Muscle of leg (tissue), 11 donors: Measurements from ENCODE around the gene BTBD2. TPM values are rescaled to one million over a fixed set of nuclear protein-coding genes. Genes with fewer than 3 reads are reported as not detected.

ENCODE experiments used
- DNase-seq: peaks from one replicate; pipeline ENCODE4 v3.0.0; 2013
- H3K27ac ChIP-seq: one replicate; pipeline ENCODE4 v1.5.1; 2013; ENCODE audit warnings: mild to moderate bottlenecking, low read length, control low read depth
- H3K27me3 ChIP-seq: one replicate; pipeline ENCODE4 v1.6.1; 2013; ENCODE audit warnings: low read length; ENCODE audit not compliant: control insufficient read depth, insufficient read depth
- H3K36me3 ChIP-seq: one replicate; pipeline ENCODE4 v1.6.1; 2013; ENCODE audit warnings: low read length; ENCODE audit not compliant: control insufficient read depth, insufficient read depth
- H3K4me1 ChIP-seq: one replicate; pipeline ENCODE4 v1.6.1; 2013; ENCODE audit warnings: low read length; ENCODE audit not compliant: control insufficient read depth, insufficient read depth
- H3K4me3 ChIP-seq: one replicate; pipeline ENCODE4 v1.5.1; 2013; ENCODE audit warnings: low read length, control low read depth
- H3K9me3 ChIP-seq: replicated peaks from 2 replicates; pipeline ENCODE4 v1.6.1; 2013; ENCODE audit warnings: low read depth, low read length; ENCODE audit not compliant: control insufficient read depth
- WGBS: methylation state at CpG from one replicate; pipeline ENCODE4 v1.1.5; 2013; ENCODE audit warnings: missing lambda C conversion rate; ENCODE audit not compliant: insufficient coverage; 5-methylcytosine and 5-hydroxymethylcytosine counted together
- polyA plus RNA-seq, 8 donors: library from polyadenylated mRNA; unstranded; fragments of 120-200 nt; gene quantifications; one replicate each; pipeline versions ENCODE4 v1.2.1 to v1.2.3, GENCODE V29; 2013; ENCODE audit warnings: inconsistent platforms in 1 of 8, low replicate concordance in 1 of 8; ENCODE audit not compliant: insufficient read length in 8 of 8, insufficient read depth in 1 of 8
- total RNA-seq: library from RNA; stranded (reverse); fragments of 120-200 nt; gene quantifications from one replicate; pipeline ENCODE4 v1.2.4, GENCODE V29; 2013

BTBD2 gene
- total and polyA plus RNA-seq, 9 donors, result 28.6 to 87.5 (median 74.0) TPM

GRCh38 chr19:2045501-2046045 is 30.1 kb upstream of the BTBD2 start:
- no peaks in the 10 kb centered on the region for H3K9me3 ChIP-seq
- H3K4me3 ChIP-seq, result no peak overlapping the region
- H3K4me1 ChIP-seq, result peaks cover 83% of the 10 kb centered on the region
- H3K36me3 ChIP-seq, result peaks cover 67% of the 10 kb centered on the region
- H3K27me3 ChIP-seq, result no peaks in the 10 kb centered on the region
- no peak for DNase-seq
- 64% methylated on average over 14 of the region's 14 CpGs for WGBS
- H3K27ac ChIP-seq, result no peak overlapping the region

GRCh38 chr19:2044709-2045500 is 29.4 kb upstream of the BTBD2 start:
- H3K27ac ChIP-seq, result no peak overlapping the region
- no peaks in the 10 kb centered on the region for H3K9me3 ChIP-seq
- no peaks in the 10 kb centered on the region for H3K27me3 ChIP-seq
- no peak for DNase-seq
- WGBS, result 76% methylated on average over 18 of the region's 18 CpGs
- peaks cover 74% of the 10 kb centered on the region for H3K36me3 ChIP-seq
- H3K4me1 ChIP-seq, result peaks cover 87% of the 10 kb centered on the region
- no peak overlapping the region for H3K4me3 ChIP-seq

- Histone ChIP-seq H3K4me3 (no peak overlapping the region), H3K27me3 (no peaks in the 10 kb centered on the region), H3K27ac (peak overlapping the region; percentile 35), H3K9me3 (no peaks in the 10 kb centered on the region), H3K4me1 (peaks cover 87% of the 10 kb centered on the region), H3K36me3 (peaks cover 78% of the 10 kb centered on the region)
- DNase-seq, result peak; percentile 12
- 92% methylated on average over 9 of the region's 11 CpGs for WGBS
Observed at GRCh38 chr19:2043961-2044708, 28.6 kb upstream of the BTBD2 start.

- Histone ChIP-seq H3K4me1 (peaks cover 85% of the 10 kb centered on the region), H3K27ac (peak overlapping the region; percentile 29), H3K36me3 (peaks cover 78% of the 10 kb centered on the region), H3K9me3 (no peaks in the 10 kb centered on the region), H3K27me3 (no peaks in the 10 kb centered on the region), H3K4me3 (no peak overlapping the region)
- WGBS, result 79% methylated on average over 9 of the region's 9 CpGs
- peak; percentile 11 for DNase-seq
Observed at GRCh38 chr19:2043251-2043641, 27.7 kb upstream of the BTBD2 start.

- Histone ChIP-seq H3K36me3 (peaks cover 78% of the 10 kb centered on the region), H3K27ac (peak overlapping the region; percentile 90), H3K9me3 (no peaks in the 10 kb centered on the region), H3K4me1 (peaks cover 82% of the 10 kb centered on the region), H3K27me3 (no peaks in the 10 kb centered on the region), H3K4me3 (peak overlapping the region; percentile 47)
- 41% methylated on average over 17 of the region's 29 CpGs for WGBS
- peak; percentile 17 for DNase-seq
Observed at GRCh38 chr19:2042485-2043250, 27.2 kb upstream of the BTBD2 start.

- peak; percentile 97 for DNase-seq
- no peaks in the 10 kb centered on the region for H3K27me3 ChIP-seq
- H3K4me1 ChIP-seq, result peaks cover 76% of the 10 kb centered on the region
- H3K36me3 ChIP-seq, result peaks cover 73% of the 10 kb centered on the region
- no peaks in the 10 kb centered on the region for H3K9me3 ChIP-seq
- WGBS, result 15% methylated on average over 77 of the region's 77 CpGs
- H3K27ac ChIP-seq, result peak overlapping the region; percentile 92
- H3K4me3 ChIP-seq, result peak overlapping the region; percentile 47
Observed at GRCh38 chr19:2041683-2042484, 26.4 kb upstream of the BTBD2 start.

- H3K9me3 ChIP-seq, result no peaks in the 10 kb centered on the region
- peak overlapping the region; percentile 92 for H3K27ac ChIP-seq
- peak overlapping the region; percentile 28 for H3K4me3 ChIP-seq
- no peak for DNase-seq
- H3K27me3 ChIP-seq, result no peaks in the 10 kb centered on the region
- 65% methylated on average over 6 of the region's 6 CpGs for WGBS
- peaks cover 72% of the 10 kb centered on the region for H3K4me1 ChIP-seq
- peaks cover 71% of the 10 kb centered on the region for H3K36me3 ChIP-seq
Observed at GRCh38 chr19:2041433-2041682, 25.8 kb upstream of the BTBD2 start.

GRCh38 chr19:2040647-2041432 is 25.3 kb upstream of the BTBD2 start:
- DNase-seq, result peak; percentile 49
- Histone ChIP-seq H3K9me3 (peaks cover 2% of the 10 kb centered on the region), H3K4me1 (peaks cover 68% of the 10 kb centered on the region), H3K4me3 (peak overlapping the region; percentile 28), H3K36me3 (peaks cover 66% of the 10 kb centered on the region), H3K27me3 (no peaks in the 10 kb centered on the region), H3K27ac (peak overlapping the region; percentile 92)
- 79% methylated on average over 23 of the region's 28 CpGs for WGBS
